ENCODE measurements around the gene WDR86.

- TF ChIP-seq CTCF (IDR thresholded peaks at IDR 0.05) (no peak), POLR2AphosphoS5 (IDR thresholded peaks at IDR 0.05; ENCODE audit: insufficient read depth in 1 of 2, low read depth in 1 of 2) (no peak), POLR2A (IDR thresholded peaks at IDR 0.05) (no peak)
Measured at GRCh38 chr7:151444632-151445031, 34.8 kb upstream of the WDR86 start.

Measured in vagina (tissue), 2 donors.